HG03108 (cell line): Measurements from ENCODE around the gene DCLRE1A.

Experiments
- ATAC-seq: cut with Tn5 transposase; IDR thresholded peaks from one replicate; pipeline ENCODE4 v1.9.1; 2021; ENCODE audit warnings: moderate library complexity; ENCODE audit not compliant: unreplicated experiment

Gene DCLRE1A

DNA sequence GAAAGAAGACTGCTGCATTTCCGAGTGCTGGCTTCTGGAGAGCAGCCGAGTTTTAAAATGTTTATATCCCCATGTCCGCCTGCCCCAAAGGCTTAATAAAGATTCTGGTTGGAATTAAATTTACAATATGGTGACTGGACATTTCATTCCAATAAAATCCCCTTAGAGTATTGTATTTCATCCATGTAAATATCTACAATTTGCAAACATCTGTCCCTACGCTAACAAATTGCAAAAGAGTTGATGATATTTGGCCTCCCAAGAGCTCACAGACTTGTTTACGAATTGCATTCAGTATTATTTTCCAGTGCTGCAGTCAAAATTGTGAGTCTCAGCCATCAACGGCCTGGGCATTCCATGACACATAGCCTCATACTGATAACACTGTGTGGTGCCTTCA lies 52.3 kb downstream of the DCLRE1A start:
- no peak for ATAC-seq

DNA sequence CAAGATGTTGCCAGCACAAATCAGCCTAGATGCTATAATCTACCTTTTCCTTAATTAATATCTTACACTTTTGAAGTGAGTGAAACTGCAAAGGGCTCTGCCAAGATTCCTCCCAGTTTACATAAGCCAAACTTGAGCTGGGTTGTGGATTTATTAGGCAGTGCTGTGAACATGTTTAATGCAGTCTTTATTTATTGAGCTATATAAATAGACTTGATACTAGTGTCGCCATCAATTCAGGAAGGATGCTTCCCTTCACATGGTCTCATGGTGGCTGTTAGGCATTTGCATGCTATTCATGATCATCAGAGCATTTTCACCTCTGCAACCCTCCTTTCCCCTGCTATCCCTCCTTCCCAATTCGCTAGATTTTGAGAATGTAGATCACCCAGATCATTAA lies 62.2 kb downstream of the DCLRE1A start:
- no peak for ATAC-seq

DNA sequence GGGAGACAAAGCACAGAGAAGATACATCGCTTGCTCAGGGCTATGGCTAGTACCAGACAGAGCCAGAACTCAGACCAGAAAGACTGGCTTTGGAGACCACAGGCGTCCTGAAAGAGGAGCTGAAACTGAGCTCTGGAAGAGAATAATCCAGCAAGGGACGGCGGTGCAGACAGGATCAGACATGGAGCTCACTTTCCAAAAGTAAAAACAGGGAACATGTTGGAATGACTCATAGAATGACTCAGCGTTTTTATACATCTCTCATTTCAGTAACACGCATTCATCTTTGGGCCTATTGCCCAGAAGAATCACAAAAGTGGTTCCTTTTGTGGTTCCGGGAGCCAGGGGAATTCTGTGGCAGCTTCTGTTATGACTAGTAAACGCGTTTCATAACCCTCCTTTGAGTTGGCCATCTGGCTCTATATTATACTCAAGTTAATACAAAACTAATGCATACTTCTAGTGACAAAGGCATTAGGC lies 65.2 kb downstream of the DCLRE1A start:
- ATAC-seq: peak; percentile 83
